ENCODE measurements around the gene CEPT1.

The CEPT1 gene

GRCh38 chr1:111193712-111194480, 53.9 kb downstream of the CEPT1 start:
- no peak for DNase-seq

GRCh38 chr1:111195002-111195684, 55.1 kb downstream of the CEPT1 start:
- DNase-seq, result no peak

DNA sequence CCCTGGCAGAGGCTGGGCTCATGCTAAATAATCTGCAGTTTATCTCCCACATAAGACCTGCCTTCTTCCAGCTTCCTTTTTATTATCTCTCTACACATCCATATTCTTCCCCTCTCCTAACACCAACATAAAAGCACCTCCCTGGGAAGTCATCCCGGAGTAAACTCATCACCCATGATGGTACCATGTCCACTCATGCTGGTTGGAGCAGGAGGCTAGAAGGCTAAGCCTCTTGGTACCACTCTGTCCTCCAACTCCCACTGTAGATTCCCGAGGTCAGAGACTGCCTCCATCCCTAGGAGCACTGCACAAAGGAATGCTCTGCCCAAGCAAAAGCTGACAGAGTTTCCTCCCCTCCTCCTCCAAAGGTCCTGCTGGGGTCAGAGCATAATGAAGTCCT, 56.2 kb downstream of the CEPT1 start:
- no peak for DNase-seq

GRCh38 chr1:111197598-111198284, 57.7 kb downstream of the CEPT1 start:
- DNase-seq, result no peak

GRCh38 chr1:111198836-111199235, 58.8 kb downstream of the CEPT1 start:
- DNase-seq, result no peak

DNA sequence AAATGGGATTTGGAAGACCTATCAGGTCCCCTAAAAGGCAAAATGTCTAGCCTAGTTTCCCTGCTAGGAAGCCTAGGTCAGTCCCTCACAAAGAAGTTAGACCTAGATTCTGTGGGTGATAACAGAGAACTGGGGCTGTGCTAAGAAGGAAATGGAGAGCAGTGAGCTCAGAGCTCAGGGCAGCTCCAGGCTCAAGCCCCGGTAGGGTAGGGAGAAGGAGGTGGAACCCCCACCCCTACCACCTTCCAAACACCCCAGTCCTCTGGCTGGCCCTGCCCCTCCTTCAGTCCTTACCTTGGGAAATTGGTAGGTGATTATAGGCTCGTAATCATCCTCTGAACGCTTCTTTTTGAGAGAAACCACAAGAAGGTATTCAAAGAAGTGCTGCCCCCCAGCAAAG, 59.3 kb downstream of the CEPT1 start:
- DNase-seq, result no peak

DNA sequence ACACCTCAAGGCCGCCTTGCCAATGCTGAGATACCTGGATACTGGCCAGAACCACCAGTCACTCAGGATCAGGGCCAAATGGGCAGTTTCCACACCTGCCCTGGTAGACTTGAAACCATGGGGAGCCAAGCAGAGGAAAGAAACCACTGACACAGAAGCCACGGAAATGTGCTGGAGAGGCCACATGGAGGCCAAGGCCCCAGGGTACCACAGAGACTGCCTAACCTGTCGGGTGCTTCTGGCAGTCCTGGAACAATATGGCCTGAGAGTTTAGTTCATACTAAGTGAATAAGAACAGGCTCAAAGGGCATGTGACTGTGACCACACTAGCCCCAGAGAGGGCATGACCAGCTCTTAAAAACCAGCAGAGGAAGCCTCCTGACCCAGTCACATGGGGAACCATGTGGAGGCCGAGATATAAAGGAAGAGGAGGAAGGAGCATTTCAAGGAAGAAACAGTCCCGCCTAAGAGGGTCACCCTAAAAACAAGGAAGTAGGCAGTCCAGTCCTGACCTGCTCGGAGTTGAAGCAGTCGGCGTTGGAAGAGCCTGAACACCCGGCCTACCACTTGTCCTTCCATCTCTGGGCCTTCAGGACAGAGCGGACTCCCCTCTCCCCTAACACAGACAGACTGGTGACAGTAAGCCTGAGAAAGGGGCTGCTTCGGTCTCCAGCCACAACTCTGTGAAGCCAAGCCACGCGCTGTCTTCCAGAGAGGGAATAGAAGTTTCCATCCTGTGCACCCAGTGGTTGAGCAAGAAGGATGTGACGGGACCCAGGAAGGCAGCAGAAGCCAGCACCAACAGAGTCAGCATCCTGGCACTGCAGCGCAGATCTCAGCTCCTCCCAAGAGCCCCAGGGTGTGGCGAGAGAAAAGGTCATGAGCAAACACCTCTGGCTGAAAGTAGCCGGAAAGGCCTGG, 60.1 kb downstream of the CEPT1 start, which contains the start of gene DENND2D:
Gene DENND2D (minus strand): TSS at position 766 of the 921 bp plus-strand sequence. CDS start 187 bp downstream, at position 579.
- DNase-seq, result no peak

DNA sequence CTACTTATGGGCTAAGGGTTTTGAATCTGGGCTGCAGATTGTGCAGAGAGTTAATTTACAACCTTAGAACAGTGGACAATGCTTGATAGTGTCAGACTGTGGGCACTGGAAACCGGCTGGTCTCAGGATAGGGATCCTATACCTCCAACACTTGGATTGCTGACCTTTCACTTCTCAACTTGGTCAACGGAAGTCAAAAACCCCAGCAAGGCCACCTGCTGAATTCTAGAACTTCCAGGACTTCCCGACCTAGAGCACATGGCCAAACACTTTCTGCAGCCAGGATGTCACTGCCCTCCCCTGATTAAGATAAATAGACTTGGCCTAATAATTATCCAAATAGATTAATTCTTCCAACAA, 60.8 kb downstream of the CEPT1 start:
- DNase-seq, result no peak

- DNase-seq, result no peak
These were observed 61.5 kb downstream of the CEPT1 start for GRCh38 chr1:111201275-111202090.

GRCh38 chr1:111202366-111202706, 62.3 kb downstream of the CEPT1 start:
- no peak for DNase-seq

GRCh38 chr1:111202707-111203623, 62.9 kb downstream of the CEPT1 start:
- DNase-seq, result no peak

DNA sequence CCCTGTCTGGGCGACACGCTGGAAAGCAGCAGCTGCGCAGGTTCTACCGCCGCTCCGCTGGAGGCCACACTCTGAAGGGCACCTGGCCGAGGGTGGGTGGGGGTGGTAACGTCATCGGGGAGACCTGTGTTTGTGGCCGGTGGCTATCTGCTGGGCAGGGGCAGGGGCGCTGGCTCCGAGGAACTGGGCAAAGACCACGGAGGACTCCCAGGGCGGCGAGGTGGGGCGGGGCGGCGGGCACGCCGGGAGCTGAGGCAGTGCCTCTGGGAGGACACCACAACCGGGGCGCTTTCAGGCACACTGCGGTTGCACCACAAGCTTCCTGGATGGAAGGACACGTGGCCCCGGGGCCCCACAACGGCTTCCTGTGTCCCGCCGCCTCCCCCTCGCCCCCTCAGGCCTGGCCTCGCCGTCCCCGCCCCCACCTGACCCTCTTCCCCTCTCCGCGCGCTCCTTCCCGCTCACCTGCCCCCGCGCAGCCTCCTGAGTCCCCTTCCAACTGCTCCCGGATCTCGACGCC, 63.7 kb downstream of the CEPT1 start:
- no peak for DNase-seq

- DNase-seq, result no peak
These were observed 64.4 kb downstream of the CEPT1 start for GRCh38 chr1:111204201-111204982.

DNA sequence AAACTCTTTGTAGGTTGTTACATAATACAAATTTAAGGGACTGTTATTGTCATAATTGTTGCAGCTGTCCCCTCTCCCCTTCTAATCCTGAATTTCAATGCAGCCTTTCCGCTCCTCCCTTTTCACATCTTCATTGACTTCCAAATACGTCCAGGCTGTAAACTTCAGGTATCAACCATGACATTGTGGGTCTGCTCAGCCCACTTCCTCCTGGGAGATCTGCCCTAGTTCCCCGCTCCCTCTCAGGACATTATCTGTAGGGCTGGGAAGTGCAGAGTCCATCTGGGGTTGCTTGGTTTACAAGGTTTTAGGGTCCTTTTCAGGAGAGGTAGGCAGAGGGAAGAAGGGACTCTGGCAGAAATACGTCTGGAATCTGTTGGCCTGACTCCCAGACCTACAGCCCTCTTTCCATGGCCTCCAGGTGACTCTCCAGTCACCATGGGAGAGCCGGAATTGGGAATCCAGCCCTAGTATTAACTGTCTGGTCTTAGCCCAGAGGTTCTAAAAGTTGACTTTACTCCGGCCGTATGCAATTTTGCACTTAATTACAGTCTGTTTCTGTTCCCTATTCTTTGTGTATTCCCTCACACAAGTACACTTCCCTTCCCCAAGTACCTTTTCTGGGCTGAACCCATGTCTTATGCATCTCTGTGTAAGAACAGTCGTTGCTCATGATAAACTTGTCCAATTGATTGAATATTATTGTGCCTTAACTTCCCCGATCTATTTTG, 65.1 kb downstream of the CEPT1 start:
- DNase-seq, result no peak

GRCh38 chr1:111205714-111206050, 65.7 kb downstream of the CEPT1 start:
- no peak for DNase-seq

GRCh38 chr1:111208921-111209320, 68.9 kb downstream of the CEPT1 start:
- no peak for DNase-seq

DNA sequence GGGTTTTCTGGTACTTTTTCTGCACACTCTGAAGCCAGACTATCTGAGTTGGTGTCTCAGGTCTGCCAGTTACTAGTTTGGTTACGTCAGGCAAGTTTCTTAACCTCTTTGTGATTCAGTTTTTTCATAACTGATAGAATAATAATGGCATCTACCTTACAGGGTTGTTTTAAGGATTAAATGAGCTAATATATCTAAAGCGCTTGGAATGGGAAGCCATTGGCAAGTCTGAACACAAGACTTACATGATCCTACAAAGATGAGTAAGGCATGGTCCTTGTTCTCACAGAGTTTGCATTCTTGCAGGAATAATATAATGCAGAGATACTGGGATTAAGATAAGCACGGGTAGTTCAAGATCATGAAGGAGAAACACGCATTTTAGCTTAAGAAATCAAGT, 69.6 kb downstream of the CEPT1 start:
- DNase-seq, result no peak

DNA sequence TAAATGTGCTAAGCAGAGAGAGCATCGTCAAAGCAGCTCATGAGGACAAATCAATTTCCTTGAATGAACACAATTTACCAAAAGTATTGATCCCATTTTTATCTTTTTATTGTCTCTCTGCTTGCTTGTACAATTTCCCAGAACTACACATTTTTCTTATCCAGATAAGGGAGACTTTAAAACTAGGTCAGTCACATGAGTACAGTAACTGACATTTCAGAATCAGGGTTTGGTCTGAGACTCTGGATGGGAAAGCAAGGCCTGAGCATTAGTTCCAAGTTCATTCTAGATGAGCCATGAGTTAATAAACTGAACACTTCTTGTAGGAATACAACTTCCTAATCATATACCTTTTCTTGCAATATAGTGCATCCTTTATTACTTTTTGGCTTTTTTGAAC, 71.9 kb downstream of the CEPT1 start:
- no peak for DNase-seq

- no peak for DNase-seq
These were observed 72.8 kb downstream of the CEPT1 start for GRCh38 chr1:111212634-111213335.

Measured in 8988T (cell line).